Left cardiac atrium (tissue), 4 donors: ENCODE measurements around the gene MYO3A. TPM values are rescaled to one million over a fixed set of nuclear protein-coding genes. Genes with fewer than 3 reads are reported as not detected.

ENCODE experiments used
- ATAC-seq, 2 donors: fragments of 200-7000 bp; cut with Tn5 transposase; one replicate each; pipeline ENCODE4 v1.9.1; 2020; ENCODE audit warnings: mild to moderate bottlenecking in 2 of 2, moderate library complexity in 2 of 2
- DNase-seq: peaks from one replicate; pipeline ENCODE4 v3.0.0-alpha.2; 2020
- intact Hi-C, 2 donors: fragments of 100-400 bp; cut with DNase I; formaldehyde crosslinking; loops; one replicate each; pipeline versions ENCODE4 v1.14.1 to v1.15.1; 2022 to 2023
- total RNA-seq, 2 donors: library from RNA; stranded (reverse); fragmentation: NEBNext Ultra II Directional; extraction: Animal tissue kit (Norgen Biotek cat#: 25700); gene quantifications; one replicate each; pipeline ENCODE4 v1.2.1, GENCODE V29; 2021
- donor health status: DM: no; HTN: yes; CAD: no.
- donor health status: DM: no; HTN: yes; CAD: no; lungs with severe emphysema.
- donor health status: DM: yes; HTN: yes; CAD: no.
- donor health status: Dilated cardiomyopathy.

Gene MYO3A
- total RNA-seq, 2 donors from 2014 or later = not detected

- intact Hi-C loops = no loop called here
- DNase-seq = no peak
- ATAC-seq = no peak
Measured at GRCh38 chr10:26199841-26200240, 265.8 kb downstream of the MYO3A start.

- DNase-seq (no peak), ATAC-seq (no peak)
- intact Hi-C loops = no loop called here
Measured at GRCh38 chr10:26205223-26205622, 271.2 kb downstream of the MYO3A start.

DNA sequence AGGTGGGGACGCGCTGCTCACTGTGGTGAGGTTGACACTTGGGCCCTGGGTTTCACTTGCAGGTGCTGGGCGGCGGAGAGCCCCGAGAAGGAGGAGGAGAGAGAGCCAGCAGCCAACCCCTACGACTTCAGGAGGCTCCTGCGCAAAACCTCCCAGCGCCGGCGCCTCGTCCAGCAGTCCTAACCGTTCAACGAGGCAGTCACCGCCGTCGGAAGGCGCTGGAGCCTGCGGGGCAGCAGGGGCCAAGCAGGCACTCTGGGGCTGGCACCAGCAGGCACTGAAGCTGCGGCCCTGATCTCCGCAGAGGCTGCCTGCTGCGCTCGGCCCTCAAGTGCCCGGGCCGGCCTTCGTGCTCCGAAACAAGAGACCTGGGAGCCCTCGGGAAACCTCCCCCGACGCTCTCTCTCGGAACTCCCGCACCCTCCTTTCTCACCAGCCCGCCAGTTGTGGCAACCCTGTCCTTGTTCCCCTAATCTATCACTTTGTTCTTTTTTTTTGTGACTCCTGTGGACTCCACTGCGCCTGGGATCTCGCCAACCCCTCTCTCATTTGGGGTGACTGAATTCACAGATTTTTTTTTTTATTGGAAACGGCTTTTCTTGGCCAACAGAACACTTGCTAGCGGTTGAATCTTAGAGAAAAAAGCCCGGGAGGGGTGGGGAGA lies 277.9 kb downstream of the MYO3A start:
- intact Hi-C loops = no loop called here
- no peak for DNase-seq
- no peak for ATAC-seq

GRCh38 chr10:26212511-26212910 lies 278.5 kb downstream of the MYO3A start:
- intact Hi-C loops = no loop called here
- ATAC-seq = no peak
- DNase-seq = no peak

GRCh38 chr10:26213157-26213800 lies 279.2 kb downstream of the MYO3A start:
- DNase-seq (no peak), ATAC-seq (no peak)
- intact Hi-C loops = no loop called here

- no peak for ATAC-seq
- intact Hi-C loops = no loop called here
- DNase-seq = no peak
Measured at GRCh38 chr10:26214004-26214403, 280.0 kb downstream of the MYO3A start.

DNA sequence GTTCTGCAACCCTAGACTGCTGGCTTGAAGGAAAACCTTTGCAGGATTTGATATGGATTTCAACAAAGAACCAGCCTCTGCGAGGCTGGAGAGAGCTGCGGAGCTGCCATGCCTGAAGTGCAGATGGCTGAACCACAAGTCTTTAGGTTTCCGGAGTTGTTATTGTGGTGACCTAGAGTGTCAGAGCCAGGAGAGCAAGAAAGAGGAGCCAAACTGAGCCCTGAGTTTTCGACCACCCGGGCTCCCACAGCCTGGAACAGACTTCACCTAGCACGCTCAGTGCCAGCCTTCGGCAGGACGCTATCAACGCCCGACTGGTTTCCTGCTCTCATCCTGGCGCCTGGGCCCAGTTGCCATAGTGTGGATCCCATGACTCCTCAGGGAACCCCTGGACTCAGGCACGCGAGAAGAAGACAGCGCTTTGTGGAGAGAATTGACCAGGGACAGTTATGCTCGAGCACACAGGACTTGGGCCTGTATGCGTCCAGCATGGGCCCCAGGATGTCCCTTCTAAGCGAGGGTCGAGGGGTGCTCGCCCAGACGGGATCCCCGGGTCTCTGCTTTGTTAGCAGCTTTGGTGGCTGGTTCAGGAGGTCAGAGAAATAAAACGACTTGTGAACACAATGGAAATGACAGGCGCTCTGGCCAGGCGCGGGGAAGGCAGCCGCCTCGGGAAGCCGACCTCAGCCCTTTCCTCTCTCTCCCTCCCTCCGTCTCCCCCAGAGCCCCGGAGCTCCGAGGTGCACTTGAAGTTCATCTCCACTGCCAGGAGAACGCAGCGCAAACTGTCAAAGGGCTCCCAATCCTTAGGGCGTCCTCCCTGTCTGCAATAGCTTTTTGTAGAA lies 280.7 kb downstream of the MYO3A start:
- intact Hi-C loops = no loop called here
- ATAC-seq (no peak), DNase-seq (no peak)

DNA sequence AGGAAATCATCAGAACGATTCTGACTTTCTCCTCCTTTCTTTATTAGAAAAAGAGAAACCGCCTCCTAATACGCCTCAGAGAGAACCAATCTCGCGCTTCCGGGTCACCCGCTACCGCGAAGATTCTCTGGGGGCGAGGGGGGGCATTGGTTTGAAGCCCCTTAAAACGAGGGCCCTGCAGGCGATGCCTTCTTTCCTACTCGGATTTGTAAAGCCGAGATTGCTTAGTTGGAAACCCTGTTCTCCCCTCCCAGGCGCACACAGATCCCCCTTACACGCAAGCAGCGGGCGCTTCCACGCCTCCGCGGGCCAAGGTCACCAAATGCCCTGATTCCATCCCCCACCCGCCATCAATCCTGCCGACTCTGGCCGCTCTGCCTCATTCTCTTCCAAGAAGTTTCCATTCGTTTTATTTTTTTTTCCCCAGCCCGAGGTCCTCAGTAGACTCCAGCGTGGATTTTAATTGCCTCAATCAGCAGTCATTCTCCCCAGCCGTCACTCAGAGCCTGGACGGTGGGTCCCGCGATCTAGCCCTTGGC lies 281.4 kb downstream of the MYO3A start:
- no peak for ATAC-seq
- no peak for DNase-seq
- intact Hi-C loops = no loop called here

DNA sequence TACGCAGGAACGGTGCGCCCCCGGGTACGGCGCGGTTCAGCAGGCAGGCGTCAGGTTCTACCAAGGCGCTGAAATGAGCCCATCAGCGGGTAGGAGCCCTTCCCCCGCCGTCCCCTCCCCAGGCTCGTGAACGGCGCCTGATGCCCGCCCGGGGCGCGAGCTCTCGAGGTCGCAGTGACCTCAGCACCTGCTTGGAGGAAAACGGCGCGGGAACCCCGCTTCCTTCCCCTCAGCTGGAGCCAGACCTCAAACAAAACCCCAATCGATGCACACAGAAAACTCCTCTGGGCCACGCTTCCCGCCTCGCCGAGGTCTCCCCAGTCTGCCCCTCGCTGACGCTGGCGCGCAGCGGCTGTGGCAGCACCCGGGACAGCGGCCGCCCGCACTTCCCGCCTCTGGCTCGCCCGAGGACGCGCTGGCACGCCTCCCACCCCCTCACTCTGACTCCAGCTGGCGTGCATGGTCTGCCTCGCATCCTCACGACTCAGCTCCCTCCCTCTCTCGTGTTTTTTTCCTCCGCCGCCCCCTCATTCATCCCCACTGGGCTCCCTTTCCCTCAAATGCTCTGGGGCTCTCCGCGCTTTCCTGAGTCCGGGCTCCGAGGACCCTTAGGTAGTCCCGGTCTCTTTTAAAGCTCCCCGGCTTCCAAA lies 282.0 kb downstream of the MYO3A start:
- intact Hi-C loops = no loop called here
- DNase-seq (peak; percentile 47), ATAC-seq (peak; percentile 58 to 76)

- DNase-seq (no peak), ATAC-seq (no peak)
- intact Hi-C loops = no loop called here
Measured at GRCh38 chr10:26216585-26217395, 282.8 kb downstream of the MYO3A start, which contains the start of gene GAD2. Gene GAD2, plus strand, starts transcription at chr10:26216774. Its CDS starts 36 bp downstream, at chr10:26216810.

DNA sequence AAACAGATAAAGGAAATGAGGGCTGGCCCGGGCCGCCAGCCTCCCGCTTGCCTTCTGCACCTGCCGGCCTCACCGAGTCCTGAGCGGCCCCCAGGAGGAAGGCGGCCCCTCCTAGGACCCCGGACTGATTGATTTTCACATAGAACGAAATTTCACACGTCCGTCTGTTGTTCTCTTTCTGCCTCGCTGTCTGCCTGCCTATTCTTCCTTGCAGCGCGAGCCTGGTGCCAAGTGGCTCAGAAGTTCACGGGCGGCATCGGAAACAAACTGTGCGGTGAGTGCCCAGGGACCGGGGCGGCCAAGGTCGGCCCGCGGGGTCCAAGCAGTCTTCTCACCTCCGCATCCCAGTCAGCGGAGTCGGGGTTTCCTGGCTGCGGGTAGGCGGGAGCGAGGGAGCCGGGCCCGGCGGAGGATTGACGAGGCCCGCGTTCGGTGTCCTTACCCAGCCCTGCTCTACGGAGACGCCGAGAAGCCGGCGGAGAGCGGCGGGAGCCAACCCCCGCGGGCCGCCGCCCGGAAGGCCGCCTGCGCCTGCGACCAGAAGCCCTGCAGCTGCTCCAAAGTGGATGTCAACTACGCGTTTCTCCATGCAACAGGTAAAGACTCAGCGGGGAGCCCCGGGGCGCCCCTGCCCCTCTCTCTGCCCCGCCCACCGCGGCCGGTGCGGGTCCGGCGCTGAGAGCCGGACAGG lies 283.5 kb downstream of the MYO3A start:
- no peak for DNase-seq
- intact Hi-C loops = no loop called here
- peak in 1 of 2 donors; percentile 18 for ATAC-seq

GRCh38 chr10:26219676-26220075 lies 285.6 kb downstream of the MYO3A start:
- no peak for ATAC-seq
- no peak for DNase-seq
- intact Hi-C loops = no loop called here

- DNase-seq = no peak
- no peak for ATAC-seq
- intact Hi-C loops = no loop called here
Measured at GRCh38 chr10:26220901-26221300, 286.9 kb downstream of the MYO3A start.

DNA sequence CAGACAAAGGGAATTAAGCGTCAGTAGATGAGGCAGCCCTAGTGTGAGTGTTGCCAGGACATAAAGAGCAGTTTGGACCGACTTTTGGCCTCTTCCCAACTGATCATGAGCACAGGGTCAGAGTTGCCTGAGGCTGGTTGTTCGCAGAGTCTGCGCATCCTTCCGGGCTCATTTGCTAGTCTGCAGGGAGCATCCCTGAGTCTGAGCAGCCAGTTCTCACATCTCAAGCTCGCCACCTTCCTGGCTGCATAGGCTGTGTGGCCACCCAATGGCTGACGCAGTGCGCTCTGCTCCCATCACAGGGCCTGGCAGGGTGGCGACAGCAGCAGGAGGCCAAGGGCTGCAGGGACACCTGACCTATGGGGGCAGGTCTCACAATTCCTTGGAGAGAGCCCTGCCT lies 287.5 kb downstream of the MYO3A start:
- no peak for ATAC-seq
- no peak for DNase-seq
- intact Hi-C loops = no loop called here

- ATAC-seq (no peak), DNase-seq (no peak)
- intact Hi-C loops = no loop called here
Measured at GRCh38 chr10:26222563-26222962, 288.5 kb downstream of the MYO3A start.

DNA sequence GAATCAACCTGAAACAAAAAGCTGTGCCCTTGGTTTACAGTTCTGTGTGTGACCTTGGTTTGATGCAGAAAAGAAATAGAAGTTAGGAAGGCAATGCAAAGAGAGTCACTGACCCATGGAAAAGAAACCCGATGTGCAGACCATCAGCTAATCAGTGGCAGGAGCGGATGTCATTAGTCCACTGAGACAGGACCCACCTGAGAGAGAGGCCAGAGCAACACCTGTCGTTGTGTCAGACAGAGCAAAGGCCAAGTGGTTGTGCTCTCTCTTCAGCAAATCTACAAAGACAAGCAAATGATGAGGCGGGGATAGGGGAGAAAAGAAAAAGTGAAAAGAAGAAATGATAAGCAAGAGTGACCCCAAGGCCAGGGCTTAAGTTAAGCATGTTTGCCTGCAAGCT lies 291.3 kb downstream of the MYO3A start:
- ATAC-seq = no peak
- no peak for DNase-seq
- intact Hi-C loops = no loop called here

- DNase-seq (no peak), ATAC-seq (no peak)
- intact Hi-C loops = no loop called here
Measured at GRCh38 chr10:26227786-26228185, 293.8 kb downstream of the MYO3A start.

- DNase-seq (no peak), ATAC-seq (no peak)
- intact Hi-C loops = no loop called here
Measured at GRCh38 chr10:26232174-26232573, 298.1 kb downstream of the MYO3A start.
